CD4-positive, alpha-beta memory T cell (primary cell): Measurements from ENCODE around the gene FLOT1. TPM values are rescaled to one million over a fixed set of nuclear protein-coding genes. Genes with fewer than 3 reads are reported as not detected.
A peak's percentile ranks its signal among the peaks of the same experiment; 100 is the strongest.

Experiments
- CTCF ChIA-PET: fragments of 350-600 bp; sonication (Branson Sonifier 250); formaldehyde crosslinking; loops from one replicate; lab custom pipeline; 2021; ENCODE audit warnings: inconsistent platforms; ENCODE audit not compliant: partially characterized antibody; lab: Charles Lee
- POLR2A ChIA-PET: fragments of 350-600 bp; sonication (Branson Sonifier 250); formaldehyde crosslinking; loops from one replicate; lab custom pipeline; 2021; ENCODE audit not compliant: partially characterized antibody; lab: Charles Lee
- DNase-seq, 5 donors: peaks; one replicate each; pipeline versions ENCODE4 v3.0.0 to v3.0.0-alpha.2; 2020 to 2022; ENCODE audit warnings: mixed read lengths in 1 of 5
- H3K27ac ChIP-seq: one replicate; pipeline ENCODE4 v1.7.0; 2013; ENCODE audit warnings: low read depth, low read length
- H3K27me3 ChIP-seq: 2 replicates; pipeline ENCODE4 v1.7.0; 2013; ENCODE audit warnings: mild to moderate bottlenecking, low read length, moderate library complexity; ENCODE audit not compliant: insufficient read depth
- H3K36me3 ChIP-seq: 2 replicates; pipeline ENCODE4 v1.7.0; 2013; ENCODE audit warnings: mild to moderate bottlenecking, low read length, moderate library complexity; ENCODE audit not compliant: insufficient read depth
- H3K4me1 ChIP-seq: 2 replicates; pipeline ENCODE4 v1.7.0; 2013; ENCODE audit warnings: mild to moderate bottlenecking, low read length, moderate library complexity; ENCODE audit not compliant: insufficient read depth
- H3K4me3 ChIP-seq, 2 donors: one replicate each; pipeline ENCODE4 v1.7.0; 2013; ENCODE audit warnings: low read length in 2 of 2, mild to moderate bottlenecking in 1 of 2
- H3K9me3 ChIP-seq, 2 donors: one replicate each; pipeline ENCODE4 v1.7.0; 2013; ENCODE audit warnings: low read length in 2 of 2, control low read depth in 1 of 2; ENCODE audit not compliant: control insufficient read depth in 1 of 2
- H3K27ac Mint-ChIP-seq, 7 donors: one replicate each; pipeline ENCODE4 v1.8.0; 2020 to 2021; ENCODE audit warnings: mixed read lengths in 7 of 7, mild to moderate bottlenecking in 6 of 7, inconsistent platforms in 3 of 7, moderate library complexity in 3 of 7
- H3K27me3 Mint-ChIP-seq, 2 donors: one replicate each; pipeline ENCODE4 v1.8.0; 2020 to 2021; ENCODE audit warnings: mixed read lengths in 2 of 2
- H3K36me3 Mint-ChIP-seq, 2 donors: one replicate each; pipeline ENCODE4 v1.8.0; 2020 to 2021; ENCODE audit warnings: mixed read lengths in 2 of 2, inconsistent platforms in 1 of 2, mild to moderate bottlenecking in 1 of 2
- H3K4me1 Mint-ChIP-seq, 4 donors: one replicate each; pipeline ENCODE4 v1.8.0; 2020 to 2021; ENCODE audit warnings: mixed read lengths in 4 of 4, mild to moderate bottlenecking in 1 of 4
- H3K4me3 Mint-ChIP-seq, 8 donors: one replicate each; pipeline ENCODE4 v1.8.0; 2020 to 2021; ENCODE audit warnings: mixed read lengths in 8 of 8, mild to moderate bottlenecking in 7 of 8, moderate library complexity in 6 of 8, inconsistent platforms in 3 of 8
- H3K9me3 Mint-ChIP-seq, 8 donors: one replicate each; pipeline ENCODE4 v1.8.0; 2020 to 2021; ENCODE audit warnings: mixed read lengths in 8 of 8, mild to moderate bottlenecking in 5 of 8, inconsistent platforms in 3 of 8, moderate library complexity in 1 of 8
- intact Hi-C: fragments of 100-400 bp; cut with micrococcal nuclease; formaldehyde crosslinking; loops from one replicate; pipeline ENCODE4 v1.15.1; 2023
- polyA plus RNA-seq, 2 donors: library from polyadenylated mRNA; unstranded; fragments of 300-500 nt; fragmentation: Illumina TruSeq; gene quantifications; one replicate each; pipeline ENCODE4 v1.2.3, GENCODE V29; 2021
- total RNA-seq, 2 experiments: library from RNA; stranded (reverse); gene quantifications; one replicate each; pipeline ENCODE4 v1.2.3, GENCODE V29; 2021

The FLOT1 gene
- total and polyA plus RNA-seq, 4 experiments from 2014 or later, result 74.6 to 82.1 (median 76.9) TPM

GRCh38 chr6:30689985-30690384 lies 52.5 kb downstream of the FLOT1 start:
- Histone ChIP-seq H3K4me1 (peaks cover 40% of the 10 kb centered on the region), H3K36me3 (no peaks in the 10 kb centered on the region), H3K4me3 (peak overlapping the region; percentile 68 to 76), H3K27me3 (no peaks in the 10 kb centered on the region), H3K27ac (peak overlapping the region; percentile 46), H3K9me3 (no peaks in the 10 kb centered on the region)
- DNase-seq, result no peak
- POLR2A ChIA-PET, result interaction anchor here (4.7 to 47.0 kb wide), 3 partner anchors 4 to 75 kb away, joined by 27 to 1474 read pairs (median 1474); partner anchors contain the start of genes DHX16, MDC1, NRM and PPP1R18
- H3K27ac Mint-ChIP-seq, result peak overlapping the region; percentile 83 to 96 (median 93)
- H3K27me3 Mint-ChIP-seq, result no peaks in the 10 kb centered on the region
- H3K9me3 Mint-ChIP-seq, result peaks cover 0 to 3% (median 0%) of the 10 kb centered on the region in 8 donors
- H3K36me3 Mint-ChIP-seq, result peaks cover 6 to 24% of the 10 kb centered on the region in 2 donors
- CTCF ChIA-PET, result interaction anchor here (0.8 to 3.7 kb wide), 4 partner anchors 11 to 41 kb away, joined by 3 to 29 read pairs (median 24); no protein-coding TSS in a partner anchor
- intact Hi-C loops, result loop anchor here (1.0 kb wide), 1 partner anchor 8 kb away; no protein-coding TSS in a partner anchor
- H3K4me1 Mint-ChIP-seq, result peaks cover 35 to 57% (median 41%) of the 10 kb centered on the region in 4 donors
- H3K4me3 Mint-ChIP-seq, result peak overlapping the region; percentile 78 to 93 (median 88)

GRCh38 chr6:30689022-30689865 lies 53.2 kb downstream of the FLOT1 start:
- Mint-ChIP-seq H3K4me1 (peaks cover 34 to 61% (median 41%) of the 10 kb centered on the region in 4 donors), H3K9me3 (peaks cover 0 to 3% (median 0%) of the 10 kb centered on the region in 8 donors), H3K36me3 (peaks cover 8 to 29% of the 10 kb centered on the region in 2 donors), H3K27me3 (no peaks in the 10 kb centered on the region), H3K4me3 (peak overlapping the region; percentile 97 to 100 (median 99)), H3K27ac (peak overlapping the region; percentile 83 to 99 (median 95))
- DNase-seq, result no peak
- intact Hi-C loops, result no loop called here
- peak overlapping the region; percentile 94 for H3K27ac ChIP-seq
- H3K4me3 ChIP-seq, result no peak overlapping the region
- no peaks in the 10 kb centered on the region for H3K9me3 ChIP-seq
- CTCF ChIA-PET, result interaction anchor here (0.8 to 3.7 kb wide), 4 partner anchors 11 to 42 kb away, joined by 3 to 29 read pairs (median 14); no protein-coding TSS in a partner anchor
- POLR2A ChIA-PET, result interaction anchor here (4.7 to 47.0 kb wide), 3 partner anchors 4 to 75 kb away, joined by 27 to 1474 read pairs (median 1474); partner anchors contain the start of genes DHX16, MDC1, NRM and PPP1R18
- H3K4me1 ChIP-seq, result peaks cover 40% of the 10 kb centered on the region
- H3K27me3 ChIP-seq, result no peaks in the 10 kb centered on the region
- no peaks in the 10 kb centered on the region for H3K36me3 ChIP-seq

GRCh38 chr6:30688569-30688968 lies 53.9 kb downstream of the FLOT1 start:
- H3K4me3 Mint-ChIP-seq, result peak overlapping the region; percentile 97 to 100 (median 99)
- CTCF ChIA-PET, result interaction anchor here (1.2 to 3.7 kb wide), 3 partner anchors 10 to 41 kb away, joined by 3 to 29 read pairs (median 26); no protein-coding TSS in a partner anchor
- Histone ChIP-seq H3K27ac (peak overlapping the region; percentile 94), H3K4me1 (peaks cover 40% of the 10 kb centered on the region), H3K27me3 (no peaks in the 10 kb centered on the region), H3K36me3 (no peaks in the 10 kb centered on the region), H3K4me3 (peak overlapping the region in 1 of 2 donors; percentile 100), H3K9me3 (no peaks in the 10 kb centered on the region)
- H3K27me3 Mint-ChIP-seq, result no peaks in the 10 kb centered on the region
- H3K36me3 Mint-ChIP-seq, result peaks cover 15 to 33% of the 10 kb centered on the region in 2 donors
- POLR2A ChIA-PET, result interaction anchor here (0.7 to 47.0 kb wide), 4 partner anchors 3 to 74 kb away, joined by 3 to 1474 read pairs (median 750); partner anchors contain the start of genes DHX16, MDC1, MRPS18B and NRM
- DNase-seq, result no peak
- H3K27ac Mint-ChIP-seq, result peak overlapping the region; percentile 85 to 99 (median 95)
- intact Hi-C loops, result no loop called here
- H3K9me3 Mint-ChIP-seq, result peaks cover 0 to 3% (median 0%) of the 10 kb centered on the region in 8 donors
- peaks cover 34 to 61% (median 41%) of the 10 kb centered on the region in 4 donors for H3K4me1 Mint-ChIP-seq

GRCh38 chr6:30687659-30688431 lies 54.6 kb downstream of the FLOT1 start:
- peaks cover 40% of the 10 kb centered on the region for H3K4me1 ChIP-seq
- DNase-seq, result no peak
- peak overlapping the region; percentile 94 for H3K27ac ChIP-seq
- H3K36me3 Mint-ChIP-seq, result peaks cover 17 to 36% of the 10 kb centered on the region in 2 donors
- ChIA-PET POLR2A (interaction anchor here (0.7 to 47.0 kb wide), 7 partner anchors 2 to 136 kb away, joined by 3 to 1474 read pairs (median 5); partner anchors contain the start of genes C6orf136, DHX16, MDC1 and MRPS18B), CTCF (interaction anchor here (1.2 to 3.7 kb wide), 4 partner anchors 9 to 42 kb away, joined by 3 to 29 read pairs (median 16); partner anchors contain the start of gene MDC1)
- H3K4me3 ChIP-seq, result peak overlapping the region; percentile 93 to 100
- no peaks in the 10 kb centered on the region for H3K9me3 ChIP-seq
- peaks cover 34 to 64% (median 41%) of the 10 kb centered on the region in 4 donors for H3K4me1 Mint-ChIP-seq
- H3K27ac Mint-ChIP-seq, result peak overlapping the region; percentile 88 to 99 (median 96)
- H3K9me3 Mint-ChIP-seq, result peaks cover 0 to 3% (median 0%) of the 10 kb centered on the region in 8 donors
- H3K27me3 Mint-ChIP-seq, result no peaks in the 10 kb centered on the region
- peak overlapping the region; percentile 97 to 100 (median 99) for H3K4me3 Mint-ChIP-seq
- no peaks in the 10 kb centered on the region for H3K36me3 ChIP-seq
- H3K27me3 ChIP-seq, result no peaks in the 10 kb centered on the region
- intact Hi-C loops, result loop anchor here (1.0 kb wide), 1 partner anchor 29 kb away; the partner anchor contains the start of gene MDC1

GRCh38 chr6:30686908-30687658 lies 55.4 kb downstream of the FLOT1 start:
- peak overlapping the region; percentile 94 to 99 (median 96) for H3K27ac Mint-ChIP-seq
- H3K36me3 ChIP-seq, result no peaks in the 10 kb centered on the region
- H3K4me1 Mint-ChIP-seq, result peaks cover 32 to 71% (median 40%) of the 10 kb centered on the region in 4 donors
- H3K9me3 Mint-ChIP-seq, result peaks cover 0 to 3% (median 0%) of the 10 kb centered on the region in 8 donors
- no peaks in the 10 kb centered on the region for H3K27me3 Mint-ChIP-seq
- intact Hi-C loops, result loop anchor here (1.0 kb wide), 1 partner anchor 30 kb away; the partner anchor contains the start of gene MDC1
- no peaks in the 10 kb centered on the region for H3K27me3 ChIP-seq
- H3K27ac ChIP-seq, result peak overlapping the region; percentile 94
- H3K4me3 ChIP-seq, result peak overlapping the region; percentile 93 to 100
- H3K9me3 ChIP-seq, result no peaks in the 10 kb centered on the region
- H3K36me3 Mint-ChIP-seq, result peaks cover 23 to 43% of the 10 kb centered on the region in 2 donors
- peaks cover 40% of the 10 kb centered on the region for H3K4me1 ChIP-seq
- DNase-seq, result peak in 4 of 5 donors; percentile 43 to 83 (median 45)
- H3K4me3 Mint-ChIP-seq, result peak overlapping the region; percentile 97 to 100 (median 99)
- ChIA-PET POLR2A (interaction anchor here (0.7 to 47.0 kb wide), 6 partner anchors 2 to 136 kb away, joined by 3 to 1474 read pairs (median 16); partner anchors contain the start of genes C6orf136, DHX16, MDC1 and MRPS18B), CTCF (interaction anchor here (1.3 to 3.7 kb wide), 3 partner anchors 9 to 36 kb away, joined by 5 to 29 read pairs (median 26); partner anchors contain the start of gene MDC1)
